Fibroblast of villous mesenchyme (primary cell): ENCODE results near the gene PDE1C. TPM values are rescaled to one million over a fixed set of nuclear protein-coding genes. Genes with fewer than 3 reads are reported as not detected.

Source experiments
- DNase-seq: peaks from one replicate; pipeline ENCODE4 v3.0.0-alpha.2; 2010; ENCODE audit warnings: low read depth
- H3K4me3 ChIP-seq: 2 replicates; pipeline ENCODE4 v1.5.1; 2011; ENCODE audit warnings: low read depth, mild to moderate bottlenecking, low read length
- CTCF ChIP-seq: IDR thresholded peaks from 2 replicates; pipeline ENCODE4 v1.5.1; 2012; ENCODE audit warnings: low read depth, mild to moderate bottlenecking, low read length; ENCODE audit not compliant: insufficient read depth
- total RNA-seq: library from RNA; depleted of rRNA; stranded (reverse); fragments of >200 nt; gene quantifications from 2 replicates; pipeline ENCODE4 v1.2.3, GENCODE V29; 2012

Gene PDE1C
- total RNA-seq, 1 donor = 4.7 TPM

GRCh38 chr7:32075612-32076011 is 5.4 kb upstream of the PDE1C start:
- DNase-seq = no peak
- no peak for TF ChIP-seq CTCF
- H3K4me3 ChIP-seq = no peak overlapping the region

GRCh38 chr7:32074787-32075585 is 4.8 kb upstream of the PDE1C start:
- no peak overlapping the region for H3K4me3 ChIP-seq
- no peak for DNase-seq
- no peak for TF ChIP-seq CTCF

GRCh38 chr7:32073533-32073932 is 3.3 kb upstream of the PDE1C start:
- DNase-seq = no peak
- no peak overlapping the region for H3K4me3 ChIP-seq
- TF ChIP-seq CTCF = no peak

GRCh38 chr7:32072397-32072796 is 2.2 kb upstream of the PDE1C start:
- H3K4me3 ChIP-seq = no peak overlapping the region
- DNase-seq = no peak
- no peak for TF ChIP-seq CTCF

- DNase-seq = no peak
- no peak overlapping the region for H3K4me3 ChIP-seq
- no peak for TF ChIP-seq CTCF
Measured at GRCh38 chr7:32071466-32072091, 1.4 kb upstream of the PDE1C start.

- H3K4me3 ChIP-seq = no peak overlapping the region
- no peak for TF ChIP-seq CTCF
- DNase-seq = no peak
Measured at GRCh38 chr7:32070051-32070405, 179 bp downstream of the PDE1C start.
